Stomach (tissue), 9 donors: Measurements from ENCODE around the gene CABCOCO1. TPM values are rescaled to one million over a fixed set of nuclear protein-coding genes. Genes with fewer than 3 reads are reported as not detected.

Experiments
- DNase-seq, 2 donors: peaks; one replicate each; pipeline versions ENCODE4 v3.0.0 to v3.0.0-alpha.2; 2013 to 2019
- H3K27ac ChIP-seq, 5 donors: fragments of 200-600 bp in 4 of 5; sonication (generic) in 4 of 5; one replicate each; pipeline ENCODE4 v1.5.1; 2013 to 2019; ENCODE audit warnings: mild to moderate bottlenecking in 1 of 5, moderate library complexity in 1 of 5
- H3K27me3 ChIP-seq, 3 donors: fragments of 200-600 bp; sonication (generic); one replicate each; pipeline ENCODE4 v1.5.1; 2017 to 2019; ENCODE audit warnings: mixed run types in 1 of 3
- H3K36me3 ChIP-seq, 4 donors: fragments of 200-600 bp; sonication (generic); 1 replicate in 3 of 4; 2 replicates in 1 of 4; pipeline ENCODE4 v1.5.1; 2016 to 2019
- H3K4me1 ChIP-seq, 4 donors: fragments of 200-600 bp; sonication (generic); one replicate each; pipeline ENCODE4 v1.5.1; 2016 to 2019
- H3K4me3 ChIP-seq, 4 donors: fragments of 200-600 bp; sonication (generic) in 3 of 4; one replicate each; pipeline ENCODE4 v1.5.1; 2016 to 2019; ENCODE audit warnings: mild to moderate bottlenecking in 1 of 4
- H3K9me3 ChIP-seq, 4 donors: fragments of 200-600 bp; sonication (generic); one replicate each; pipeline ENCODE4 v1.5.1; 2016 to 2019
- EP300 ChIP-seq: sonication (generic); formaldehyde crosslinking; IDR thresholded peaks from one replicate; pipeline ENCODE4 v1.6.1; 2017; ENCODE audit warnings: antibody characterized with exemption
- POLR2A ChIP-seq, 4 donors: fragments of 450-650 bp; IDR thresholded peaks; one replicate each; pipeline ENCODE4 v1.6.1; 2016; ENCODE audit warnings: antibody characterized with exemption in 4 of 4, control low read depth in 2 of 4, mild to moderate bottlenecking in 1 of 4, moderate library complexity in 1 of 4
- POLR2AphosphoS5 ChIP-seq, 3 donors: sonication (generic); formaldehyde crosslinking; IDR thresholded peaks; one replicate each; pipeline ENCODE4 v1.6.1; 2016; ENCODE audit warnings: antibody characterized with exemption in 3 of 3
- WGBS, 5 donors: extraction: QIAGEN DNeasy Blood & Tissue Kit in 3 of 5; methylation state at CpG; one replicate each; pipeline versions ENCODE4 v1.1.5 to v1.1.7; 2013 to 2018; 5-methylcytosine and 5-hydroxymethylcytosine counted together
- intact Hi-C: fragments of 100-400 bp; cut with DNase I; formaldehyde crosslinking; loops from one replicate; pipeline ENCODE4 v1.15.1; 2023; ENCODE audit warnings: low total_unique reads
- polyA plus RNA-seq, 3 donors: library from polyadenylated mRNA; stranded (reverse); fragments of 200-250 nt; gene quantifications; one replicate each; pipeline ENCODE4 v1.2.3, GENCODE V29; 2013
- total RNA-seq, 5 donors: library from RNA; depleted of rRNA; stranded (reverse); fragments of >200 nt; gene quantifications; one replicate each; pipeline versions ENCODE4 v1.1.0 to v1.2.3, GENCODE V29; 2014 to 2016
- TF ChIP-seq, protein P1 (sequence below), 7 experiments: fragments of 450-650 bp in 4 of 7; fragments of 200-600 bp in 3 of 7; sonication (generic) in 3 of 7; IDR thresholded peaks; one replicate each; pipeline ENCODE4 v1.5.1; 2016 to 2019; ENCODE audit warnings: antibody characterized with exemption in 7 of 7, control low read depth in 2 of 7, mild to moderate bottlenecking in 1 of 7
- donor health status: healthy with polysubstance abuse.
- donor health status: Bipolar disorder and iron deficiency.
- donor health status: healthy.

Gene CABCOCO1
- total and polyA plus RNA-seq, 8 donors: 0.30 to 2.6 (median 1.3) TPM; not detected in 4

DNA sequence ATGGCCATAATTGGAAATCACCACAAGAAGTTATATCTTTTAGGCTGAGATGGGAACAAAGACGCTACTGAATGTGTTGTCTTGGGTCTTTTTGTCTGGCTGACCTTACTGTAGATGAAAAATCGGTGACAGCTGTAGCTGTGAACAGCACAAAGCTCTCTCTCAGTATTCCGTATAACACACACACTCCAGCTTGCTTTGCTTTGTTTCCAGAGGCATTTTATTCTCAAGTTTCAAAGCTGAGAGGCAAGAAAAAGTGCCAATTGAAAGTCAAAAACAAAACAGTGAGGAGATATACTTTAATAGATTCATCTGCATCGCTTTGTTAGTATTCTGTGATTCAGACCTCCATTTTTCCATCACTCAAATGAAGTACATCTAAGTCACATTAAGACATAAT is 39.6 kb upstream of the CABCOCO1 start:
- no peak for TF ChIP-seq POLR2A (IDR thresholded peaks at IDR 0.05)
- TF ChIP-seq EP300: no peak
- TF ChIP-seq, protein P1, sequence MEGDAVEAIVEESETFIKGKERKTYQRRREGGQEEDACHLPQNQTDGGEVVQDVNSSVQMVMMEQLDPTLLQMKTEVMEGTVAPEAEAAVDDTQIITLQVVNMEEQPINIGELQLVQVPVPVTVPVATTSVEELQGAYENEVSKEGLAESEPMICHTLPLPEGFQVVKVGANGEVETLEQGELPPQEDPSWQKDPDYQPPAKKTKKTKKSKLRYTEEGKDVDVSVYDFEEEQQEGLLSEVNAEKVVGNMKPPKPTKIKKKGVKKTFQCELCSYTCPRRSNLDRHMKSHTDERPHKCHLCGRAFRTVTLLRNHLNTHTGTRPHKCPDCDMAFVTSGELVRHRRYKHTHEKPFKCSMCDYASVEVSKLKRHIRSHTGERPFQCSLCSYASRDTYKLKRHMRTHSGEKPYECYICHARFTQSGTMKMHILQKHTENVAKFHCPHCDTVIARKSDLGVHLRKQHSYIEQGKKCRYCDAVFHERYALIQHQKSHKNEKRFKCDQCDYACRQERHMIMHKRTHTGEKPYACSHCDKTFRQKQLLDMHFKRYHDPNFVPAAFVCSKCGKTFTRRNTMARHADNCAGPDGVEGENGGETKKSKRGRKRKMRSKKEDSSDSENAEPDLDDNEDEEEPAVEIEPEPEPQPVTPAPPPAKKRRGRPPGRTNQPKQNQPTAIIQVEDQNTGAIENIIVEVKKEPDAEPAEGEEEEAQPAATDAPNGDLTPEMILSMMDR (IDR thresholded peaks at IDR 0.05): no peak
- TF ChIP-seq POLR2AphosphoS5 (IDR thresholded peaks at IDR 0.05): no peak

DNA sequence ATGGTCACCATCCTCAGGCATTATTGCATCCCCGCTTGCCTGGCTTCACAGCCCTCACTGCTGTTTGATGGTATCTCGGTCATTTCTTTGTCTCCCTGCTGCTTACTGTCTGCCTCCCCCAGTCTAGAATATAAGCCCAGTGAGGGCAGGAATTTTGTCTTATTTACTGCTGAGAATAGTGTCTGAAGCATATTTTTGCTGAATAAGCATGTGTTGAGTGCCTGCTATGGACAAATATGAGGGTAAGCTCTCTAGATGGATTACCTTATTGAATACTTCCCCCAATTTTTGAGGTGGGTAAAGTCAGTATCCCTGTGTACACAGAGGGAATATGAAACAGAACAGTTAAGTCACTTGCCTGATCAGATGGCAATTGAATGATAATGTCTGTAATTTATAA is 36.5 kb upstream of the CABCOCO1 start:
- WGBS, 5 donors: 94 to 98% (median 97%) methylated on average over 2 of the region's 2 CpGs

More for the DNA sequence above, 39.6 kb upstream of the CABCOCO1 start:
- 25 to 43% (median 33%) methylated on average over 4 of the region's 4 CpGs for WGBS, 5 donors
- H3K27ac ChIP-seq: peak overlapping the region in 2 of 5 donors; percentile 9 to 10
- DNase-seq: peak in 1 of 2 donors; percentile 57
- no peak overlapping the region for H3K4me3 ChIP-seq
- no peaks in the 10 kb centered on the region for H3K27me3 ChIP-seq
- no peaks in the 10 kb centered on the region for H3K36me3 ChIP-seq
- intact Hi-C loops: no loop called here
- no peaks in the 10 kb centered on the region for H3K9me3 ChIP-seq
- H3K4me1 ChIP-seq: peaks cover 0 to 29% (median 9%) of the 10 kb centered on the region in 4 donors

DNA sequence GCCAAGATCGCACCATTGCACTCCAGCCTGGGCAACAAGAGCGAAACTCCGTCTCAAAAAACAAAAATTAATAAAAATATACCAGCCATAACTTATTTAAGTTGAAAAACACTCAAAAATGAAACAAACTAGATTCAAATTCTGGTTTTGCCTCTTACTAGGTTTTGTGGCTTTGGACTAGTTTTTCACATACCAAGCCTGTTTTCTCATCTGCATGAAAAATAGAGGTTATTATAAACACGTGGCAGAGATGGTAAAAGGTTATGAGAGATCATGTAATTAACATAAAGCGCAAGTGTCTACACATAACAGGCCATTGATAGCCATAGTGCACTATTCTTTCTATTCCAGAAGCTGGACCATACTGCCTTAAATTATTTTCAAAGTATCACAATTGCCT is 35.5 kb upstream of the CABCOCO1 start:
- TF ChIP-seq, protein P1 (IDR thresholded peaks at IDR 0.05): no peak
- TF ChIP-seq EP300: no peak
- no peak for TF ChIP-seq POLR2AphosphoS5 (IDR thresholded peaks at IDR 0.05)
- TF ChIP-seq POLR2A (IDR thresholded peaks at IDR 0.05): no peak
- Histone ChIP-seq H3K27ac (no peak overlapping the region), H3K4me3 (no peak overlapping the region), H3K4me1 (peaks cover 0 to 24% (median 10%) of the 10 kb centered on the region in 4 donors), H3K36me3 (no peaks in the 10 kb centered on the region), H3K27me3 (no peaks in the 10 kb centered on the region), H3K9me3 (no peaks in the 10 kb centered on the region)
- DNase-seq: no peak
- intact Hi-C loops: no loop called here
- WGBS, 5 donors: 86 to 92% (median 89%) methylated on average over 5 of the region's 5 CpGs

More for the DNA sequence above, 36.5 kb upstream of the CABCOCO1 start:
- no peaks in the 10 kb centered on the region for H3K9me3 ChIP-seq
- no peak overlapping the region for H3K27ac ChIP-seq
- no peak overlapping the region for H3K4me3 ChIP-seq
- TF ChIP-seq POLR2A (IDR thresholded peaks at IDR 0.05) (no peak), POLR2AphosphoS5 (IDR thresholded peaks at IDR 0.05) (no peak), EP300 (no peak)
- TF ChIP-seq, protein P1 (IDR thresholded peaks at IDR 0.05): no peak
- H3K36me3 ChIP-seq: no peaks in the 10 kb centered on the region
- no peaks in the 10 kb centered on the region for H3K27me3 ChIP-seq
- DNase-seq: no peak
- H3K4me1 ChIP-seq: peaks cover 0 to 34% (median 12%) of the 10 kb centered on the region in 4 donors
- intact Hi-C loops: no loop called here

DNA sequence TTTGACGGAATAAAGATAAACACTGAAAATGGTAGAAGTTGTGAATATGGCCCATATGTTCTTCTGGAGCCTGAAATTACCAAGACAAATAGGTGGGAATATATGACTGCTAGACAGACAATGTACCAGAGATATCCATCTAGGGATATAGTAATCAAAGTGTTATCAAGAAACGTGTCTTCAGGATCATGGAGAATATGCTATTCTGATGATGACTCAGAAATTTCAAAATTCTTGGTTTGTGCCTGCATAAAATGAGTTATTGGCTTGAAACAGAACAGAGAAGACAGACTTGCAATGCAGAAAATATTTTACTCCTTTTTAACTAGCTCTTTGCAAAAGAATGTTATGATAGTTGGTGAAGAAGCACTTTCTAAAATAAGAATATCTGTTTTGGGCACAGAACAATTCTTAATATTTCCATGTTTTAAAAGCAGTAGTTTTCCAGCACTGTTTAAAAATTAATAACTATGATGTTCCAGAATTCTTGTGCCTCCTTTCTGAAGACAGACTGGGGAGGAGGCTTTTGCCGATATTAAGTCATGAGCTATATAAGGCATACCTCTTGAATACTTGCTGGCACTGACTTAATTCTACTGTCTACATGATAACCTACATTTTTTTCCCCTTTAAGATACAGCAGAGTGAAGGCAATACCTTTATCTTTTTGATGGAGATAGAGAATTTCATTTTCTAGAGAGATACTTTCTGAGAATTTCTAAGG is 34.4 kb upstream of the CABCOCO1 start:
- Histone ChIP-seq H3K4me1 (peaks cover 0 to 17% (median 8%) of the 10 kb centered on the region in 4 donors), H3K27ac (peak overlapping the region in 4 of 5 donors; percentile 2 to 12 (median 8)), H3K9me3 (no peaks in the 10 kb centered on the region), H3K36me3 (no peaks in the 10 kb centered on the region), H3K4me3 (no peak overlapping the region), H3K27me3 (no peaks in the 10 kb centered on the region)
- TF ChIP-seq POLR2AphosphoS5 (IDR thresholded peaks at IDR 0.05) (no peak), POLR2A (IDR thresholded peaks at IDR 0.05) (no peak), EP300 (no peak)
- TF ChIP-seq, protein P1 (IDR thresholded peaks at IDR 0.05): no peak
- WGBS, 5 donors: 57 to 78% (median 71%) methylated on average over 3 of the region's 3 CpGs
- intact Hi-C loops: no loop called here
- no peak for DNase-seq
